Gastrocnemius medialis (tissue), 4 donors: ENCODE measurements around the gene SLX4IP.

Experiments used
- POLR2A ChIP-seq, 2 donors: fragments of 450-650 bp; IDR thresholded peaks; one replicate each; pipeline ENCODE4 v1.6.1; 2017; ENCODE audit warnings: antibody characterized with exemption in 2 of 2, mild to moderate bottlenecking in 2 of 2, moderate library complexity in 2 of 2
- TF ChIP-seq, protein P1 (sequence below), 5 experiments: fragments of 450-650 bp in 3 of 5; fragments of 200-600 bp in 2 of 5; sonication (generic) in 2 of 5; IDR thresholded peaks in 4 of 5; conservative IDR thresholded peaks in 1 of 5; 1 replicate in 4 of 5; 2 replicates in 1 of 5; pipeline ENCODE4 v1.5.1; 2016 to 2019; ENCODE audit warnings: antibody characterized with exemption in 5 of 5, mild to moderate bottlenecking in 3 of 5, moderate library complexity in 3 of 5

GRCh38 chr20:10549511-10549910, 114.4 kb downstream of the SLX4IP start:
- TF ChIP-seq, protein P1, sequence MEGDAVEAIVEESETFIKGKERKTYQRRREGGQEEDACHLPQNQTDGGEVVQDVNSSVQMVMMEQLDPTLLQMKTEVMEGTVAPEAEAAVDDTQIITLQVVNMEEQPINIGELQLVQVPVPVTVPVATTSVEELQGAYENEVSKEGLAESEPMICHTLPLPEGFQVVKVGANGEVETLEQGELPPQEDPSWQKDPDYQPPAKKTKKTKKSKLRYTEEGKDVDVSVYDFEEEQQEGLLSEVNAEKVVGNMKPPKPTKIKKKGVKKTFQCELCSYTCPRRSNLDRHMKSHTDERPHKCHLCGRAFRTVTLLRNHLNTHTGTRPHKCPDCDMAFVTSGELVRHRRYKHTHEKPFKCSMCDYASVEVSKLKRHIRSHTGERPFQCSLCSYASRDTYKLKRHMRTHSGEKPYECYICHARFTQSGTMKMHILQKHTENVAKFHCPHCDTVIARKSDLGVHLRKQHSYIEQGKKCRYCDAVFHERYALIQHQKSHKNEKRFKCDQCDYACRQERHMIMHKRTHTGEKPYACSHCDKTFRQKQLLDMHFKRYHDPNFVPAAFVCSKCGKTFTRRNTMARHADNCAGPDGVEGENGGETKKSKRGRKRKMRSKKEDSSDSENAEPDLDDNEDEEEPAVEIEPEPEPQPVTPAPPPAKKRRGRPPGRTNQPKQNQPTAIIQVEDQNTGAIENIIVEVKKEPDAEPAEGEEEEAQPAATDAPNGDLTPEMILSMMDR (IDR thresholded peaks at IDR 0.05 in 4 of 5, conservative IDR thresholded peaks at IDR 0.05 in 1 of 5): no peak
- no peak for TF ChIP-seq POLR2A (IDR thresholded peaks at IDR 0.05)
